NCI-H1930 (cell line): Measurements from ENCODE around the gene ENOX1.

Experiments
- DNase-seq, 2 experiments: peaks; one replicate each; lab custom pipeline; 2025; lab: John Stamatoyannopoulos, UW

ENOX1 gene

GRCh38 chr13:43669964-43670363 lies 116.8 kb downstream of the ENOX1 start:
- DNase-seq: no peak

- DNase-seq: no peak
Measured at GRCh38 chr13:43669101-43669500, 117.7 kb downstream of the ENOX1 start.

DNA sequence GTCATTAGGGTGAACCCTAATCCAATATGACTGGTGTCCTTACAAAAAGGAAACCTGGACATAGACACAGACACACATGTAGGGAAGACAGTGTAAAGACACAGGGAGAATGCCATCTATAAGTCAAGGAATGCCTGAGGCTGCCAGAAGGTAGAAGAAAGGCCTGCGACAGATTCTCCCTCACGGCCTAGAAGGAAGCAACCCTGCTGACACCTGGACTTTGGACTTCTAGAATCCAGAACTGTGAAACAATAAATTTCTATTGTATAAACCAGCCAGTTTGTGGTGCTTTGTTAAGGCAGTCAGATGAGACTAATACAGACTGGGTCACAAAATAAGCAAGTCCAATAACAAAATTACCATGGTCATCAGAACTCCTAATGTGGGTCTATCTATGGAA lies 120.4 kb downstream of the ENOX1 start:
- no peak for DNase-seq

DNA sequence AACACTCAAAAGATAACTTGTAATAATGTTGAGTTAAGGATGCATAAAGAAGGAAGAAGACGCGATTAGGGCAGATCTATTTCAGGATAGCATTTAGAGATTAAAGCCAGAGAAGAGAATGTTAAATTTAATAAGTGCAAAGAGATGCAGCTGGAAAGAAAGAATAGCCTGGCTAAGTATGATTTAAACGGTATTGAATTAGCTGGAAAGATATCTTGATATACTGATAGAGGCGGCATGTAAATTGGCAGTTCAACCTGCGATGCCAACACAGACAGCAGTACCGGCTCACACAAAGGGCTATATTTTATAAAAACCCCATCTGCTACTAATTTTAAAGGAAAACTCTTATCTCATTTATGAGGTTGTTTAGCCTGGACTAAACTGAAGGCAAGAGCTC lies 121.4 kb downstream of the ENOX1 start:
- no peak for DNase-seq

DNA sequence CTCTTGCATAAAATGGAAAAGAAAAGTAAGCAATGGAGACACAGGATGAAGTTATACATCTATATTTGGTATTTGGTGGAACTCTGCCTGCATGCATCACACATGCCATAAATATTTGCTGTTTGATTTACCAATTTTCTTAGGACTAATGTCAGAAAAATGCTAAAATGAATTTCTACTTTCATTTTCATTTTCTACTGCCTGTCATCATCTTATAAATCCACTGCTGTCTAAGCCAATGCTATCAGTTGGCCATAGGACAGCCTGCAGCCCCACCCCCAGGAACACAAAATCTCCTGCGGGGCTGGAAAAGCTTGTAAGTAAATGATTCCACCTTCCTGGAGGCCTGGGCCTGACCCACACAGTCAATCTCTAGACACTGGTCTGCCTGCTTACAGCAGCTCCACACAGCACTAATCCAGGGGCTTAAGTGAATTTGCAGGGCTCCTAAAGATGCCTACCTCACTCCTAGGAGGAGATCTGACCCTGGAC lies 122.0 kb downstream of the ENOX1 start:
- DNase-seq: no peak

DNA sequence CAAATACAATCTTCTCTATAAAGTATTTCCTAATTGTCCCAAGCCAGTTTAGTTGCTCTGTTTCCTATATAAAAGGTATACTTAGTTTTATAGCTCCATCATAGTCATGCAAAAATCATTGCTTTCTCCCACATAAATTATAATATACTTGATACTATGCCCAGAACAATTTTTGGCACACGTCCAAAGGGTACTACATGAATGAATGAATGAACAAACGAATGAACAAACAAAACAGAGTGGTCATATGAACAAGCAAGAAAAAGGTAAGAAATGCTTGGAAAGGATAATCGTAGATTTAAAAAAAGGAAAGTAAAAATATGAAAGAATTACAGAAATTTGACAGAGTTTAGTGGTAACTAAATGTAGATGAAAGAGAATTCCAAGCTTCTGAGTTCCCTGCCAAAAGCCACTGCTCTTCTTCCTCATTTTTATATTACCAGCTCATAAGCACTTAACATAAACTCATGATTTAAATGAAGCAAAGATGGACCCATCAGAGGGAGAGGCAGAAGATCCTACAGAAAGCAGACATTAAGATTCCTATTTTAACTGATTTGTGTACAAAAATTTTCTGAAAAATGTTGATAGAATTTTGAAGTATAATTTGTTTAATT lies 123.2 kb downstream of the ENOX1 start:
- no peak for DNase-seq

- DNase-seq: no peak
Measured at GRCh38 chr13:43662976-43663375, 123.8 kb downstream of the ENOX1 start.

DNA sequence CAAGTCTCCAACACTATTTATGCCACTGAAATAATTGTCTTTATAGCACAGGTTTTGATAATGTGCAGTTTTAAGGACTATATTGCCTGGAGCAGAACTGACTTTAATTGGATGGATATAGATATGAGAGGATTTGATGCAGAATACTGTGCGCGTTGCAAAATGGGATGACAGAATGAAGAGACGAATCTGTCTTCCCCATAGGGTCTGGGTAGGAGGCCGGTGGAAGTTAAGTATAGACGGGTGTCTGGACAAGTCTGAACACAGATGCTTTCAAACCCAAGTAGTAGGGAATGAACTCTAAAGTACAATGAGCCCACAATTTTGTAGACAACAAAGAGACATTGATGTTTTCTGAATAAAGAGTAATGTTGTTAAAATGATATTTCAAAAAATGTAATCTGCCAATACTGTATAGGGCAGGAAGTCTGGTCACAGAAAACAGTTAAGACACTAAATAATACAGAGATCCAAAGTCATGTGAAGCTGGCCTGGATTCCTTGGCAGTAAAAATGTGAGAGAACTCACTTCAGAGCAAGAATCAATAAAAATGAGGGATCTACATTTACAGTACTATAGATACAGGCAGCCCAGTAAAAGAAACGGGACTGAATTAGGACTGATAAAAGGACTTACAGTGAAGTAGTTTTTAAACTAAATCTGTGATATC lies 125.5 kb downstream of the ENOX1 start:
- DNase-seq: no peak

- DNase-seq: no peak
Measured at GRCh38 chr13:43657485-43657884, 129.3 kb downstream of the ENOX1 start.

DNA sequence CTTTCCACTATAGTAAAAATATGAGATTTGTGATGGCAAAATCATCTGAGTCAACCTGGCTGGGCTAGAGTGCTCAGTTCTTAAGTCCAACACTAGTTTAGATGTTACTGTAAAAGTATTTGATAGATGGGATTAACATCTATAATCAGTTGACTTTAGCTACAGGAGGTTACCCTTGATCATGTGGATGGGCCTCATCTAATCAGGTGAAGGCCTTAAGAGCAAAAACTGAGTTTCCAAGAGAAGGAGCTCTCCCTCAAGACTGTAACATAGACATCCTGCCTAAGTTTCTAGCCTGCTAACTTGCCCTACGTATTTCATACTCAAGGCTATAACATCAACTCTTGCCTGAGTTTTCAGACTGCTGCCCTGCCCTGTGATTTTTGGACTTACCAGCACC lies 132.8 kb downstream of the ENOX1 start:
- no peak for DNase-seq

DNA sequence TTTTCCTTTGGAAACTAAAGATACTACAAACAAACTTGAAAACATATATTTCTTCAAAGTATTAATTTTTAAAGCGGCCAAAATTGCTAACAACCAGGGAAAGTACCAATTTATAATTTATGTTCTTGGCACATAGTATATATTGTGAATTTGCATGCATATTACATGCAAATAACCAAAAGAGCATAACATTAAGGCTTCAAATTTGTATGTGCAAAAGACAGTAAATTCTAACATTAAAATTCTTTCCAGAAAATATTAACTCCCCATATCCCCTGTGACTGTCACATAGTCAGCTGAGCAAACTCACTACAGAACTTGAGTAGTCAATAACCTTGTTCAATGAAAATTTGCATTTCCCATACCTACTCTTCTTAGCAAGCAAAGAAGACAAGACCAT lies 133.4 kb downstream of the ENOX1 start:
- no peak for DNase-seq

DNA sequence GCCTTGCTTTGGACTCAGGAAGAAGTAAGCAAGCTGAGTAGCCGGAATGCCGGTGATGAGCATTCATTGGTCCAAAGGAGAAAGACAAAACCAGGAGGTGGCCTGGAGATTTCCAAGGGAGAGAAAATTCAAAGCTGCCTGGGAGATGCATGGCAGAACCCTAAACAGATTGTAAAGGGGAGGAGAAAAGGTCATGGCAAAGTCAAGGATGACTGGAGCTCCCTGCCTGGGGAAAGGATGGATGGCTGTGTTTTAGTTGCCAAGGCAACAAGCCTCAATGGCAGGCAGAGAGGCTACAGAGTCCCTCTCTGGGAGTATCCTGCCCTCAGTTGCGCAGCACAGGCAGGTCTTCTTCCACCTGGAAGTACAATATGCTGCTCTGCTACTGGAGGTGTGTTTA lies 134.0 kb downstream of the ENOX1 start:
- DNase-seq: no peak

GRCh38 chr13:43650882-43651281 lies 135.9 kb downstream of the ENOX1 start:
- DNase-seq: no peak

DNA sequence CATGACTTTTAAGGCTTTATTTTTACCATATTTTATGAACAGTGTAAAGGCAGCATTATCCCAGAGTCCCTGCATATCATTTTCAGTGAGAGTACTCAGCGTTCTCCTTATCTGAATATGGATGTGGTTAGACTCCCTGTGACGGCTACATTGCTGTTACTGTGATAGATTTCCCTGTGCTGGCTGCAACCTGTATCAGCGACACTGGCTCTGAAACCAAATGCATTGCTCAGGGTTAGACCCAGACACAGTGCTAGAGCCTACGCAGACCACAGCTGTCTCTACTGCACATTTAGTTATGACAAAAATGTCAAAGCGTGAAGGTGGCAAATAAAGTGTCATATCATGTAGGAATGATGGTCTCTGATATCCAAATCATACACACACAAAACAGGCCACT lies 138.0 kb downstream of the ENOX1 start:
- no peak for DNase-seq

GRCh38 chr13:43647471-43647870 lies 139.3 kb downstream of the ENOX1 start:
- no peak for DNase-seq

GRCh38 chr13:43640476-43640875 lies 146.3 kb downstream of the ENOX1 start:
- no peak for DNase-seq

- no peak for DNase-seq
Measured at GRCh38 chr13:43631106-43631505, 155.7 kb downstream of the ENOX1 start.

GRCh38 chr13:43629691-43630480 lies 156.9 kb downstream of the ENOX1 start:
- no peak for DNase-seq

DNA sequence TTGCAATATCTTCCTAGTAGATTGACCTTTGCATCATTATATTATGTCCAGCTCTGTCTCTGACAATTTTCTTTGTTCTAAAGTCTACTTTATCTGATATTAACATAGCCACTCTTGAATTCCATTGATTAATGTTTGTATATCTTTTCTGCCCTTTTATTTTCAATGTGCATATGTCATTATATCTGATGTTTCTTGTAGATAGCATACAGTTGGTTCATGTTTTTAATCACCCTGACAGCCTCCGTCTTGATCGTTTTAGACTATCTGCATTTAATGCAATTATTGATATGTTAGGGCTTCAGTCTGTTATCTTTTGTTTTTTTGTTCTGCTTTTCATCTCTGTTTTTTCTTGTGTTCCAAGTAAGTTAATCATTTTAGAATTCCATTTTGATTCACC lies 159.8 kb downstream of the ENOX1 start:
- no peak for DNase-seq

DNA sequence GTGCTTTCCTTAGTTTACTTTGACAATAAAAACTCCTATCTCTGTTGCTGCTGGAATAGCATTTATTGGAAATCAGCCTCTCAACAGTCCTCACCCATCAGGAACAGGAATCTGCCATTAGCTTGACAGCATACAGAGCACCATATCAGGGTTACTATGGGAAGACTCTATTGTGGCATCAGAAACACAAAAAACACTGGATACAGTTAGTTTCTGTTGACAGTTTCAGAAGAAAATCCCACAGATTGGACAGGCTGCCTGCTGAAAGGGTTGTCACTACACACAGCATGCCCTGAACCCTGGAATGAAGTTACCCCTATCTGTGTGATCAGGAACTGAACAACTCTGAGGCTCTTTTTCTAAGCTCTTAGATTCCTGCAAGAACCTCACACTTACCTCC lies 172.7 kb downstream of the ENOX1 start:
- no peak for DNase-seq

DNA sequence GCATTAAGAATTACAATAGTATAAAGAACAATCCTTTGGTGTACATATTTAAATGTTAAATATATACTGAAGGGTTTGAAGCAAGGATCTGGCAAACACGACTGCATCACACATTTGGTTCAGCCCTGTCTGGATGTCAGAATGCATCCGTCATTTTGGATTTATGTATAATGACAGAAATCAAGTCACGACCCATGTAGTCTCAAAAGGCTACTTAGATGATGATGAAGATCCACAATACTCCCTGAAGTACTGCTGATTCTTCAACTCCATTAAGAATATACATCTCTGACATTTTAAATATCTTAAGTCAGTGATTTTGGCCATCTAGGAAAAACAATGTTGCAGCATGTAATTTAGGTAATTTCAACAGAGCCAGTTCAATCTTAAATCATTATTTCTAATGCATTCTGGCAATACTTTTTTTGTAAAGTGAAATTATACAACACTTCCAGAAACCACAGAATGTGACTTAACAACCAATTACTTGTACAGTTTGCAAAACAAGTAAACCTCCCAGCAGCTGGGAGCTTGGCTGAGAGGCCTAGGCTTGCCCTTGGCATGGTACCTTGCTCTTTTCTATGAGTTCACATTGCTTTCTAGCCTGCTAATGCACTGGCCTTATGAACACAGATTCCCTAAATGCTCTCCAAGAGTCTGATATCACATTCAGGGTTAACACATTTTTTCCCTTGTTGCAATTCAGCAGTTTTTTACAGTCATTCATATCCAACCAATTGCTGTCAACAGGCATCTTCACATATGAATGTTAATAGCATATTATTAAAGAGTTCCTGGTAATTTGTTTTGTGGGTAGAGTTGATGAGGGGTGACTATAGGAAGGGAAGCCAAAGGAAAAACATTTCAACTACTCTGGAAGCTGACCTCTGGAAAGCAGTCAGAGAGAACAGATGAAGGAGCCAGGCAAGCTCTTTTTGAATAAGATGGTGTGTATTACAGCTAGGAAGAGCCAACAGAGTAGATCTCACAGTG lies 175.2 kb downstream of the ENOX1 start:
- DNase-seq: no peak
